Skeletal muscle tissue (tissue), 4 donors: ENCODE measurements around the gene RALGPS2. TPM values are rescaled to one million over a fixed set of nuclear protein-coding genes. Genes with fewer than 3 reads are reported as not detected.
"Not testable (repeated sequence)": the region's sequence is repeated elsewhere in the genome, so short reads cannot be mapped to it uniquely, and the experiment has no call there.

Experiments
- H3K27ac ChIP-seq: one replicate; pipeline ENCODE4 v1.7.0; 2013; ENCODE audit warnings: mild to moderate bottlenecking, low read depth, low read length, inconsistent platforms
- H3K27me3 ChIP-seq, 3 donors: one replicate each; pipeline ENCODE4 v1.7.0; 2013; ENCODE audit warnings: low read length in 3 of 3; ENCODE audit not compliant: control insufficient read depth in 3 of 3, insufficient read depth in 3 of 3
- H3K36me3 ChIP-seq, 3 donors: one replicate each; pipeline ENCODE4 v1.7.0; 2013; ENCODE audit warnings: low read length in 3 of 3; ENCODE audit not compliant: control insufficient read depth in 3 of 3, insufficient read depth in 3 of 3
- H3K4me1 ChIP-seq, 3 donors: one replicate each; pipeline ENCODE4 v1.7.0; 2013; ENCODE audit warnings: low read length in 3 of 3, mild to moderate bottlenecking in 3 of 3; ENCODE audit not compliant: control insufficient read depth in 3 of 3, insufficient read depth in 3 of 3
- H3K4me3 ChIP-seq, 3 donors: one replicate each; pipeline ENCODE4 v1.7.0; 2013; ENCODE audit warnings: low read length in 3 of 3
- H3K9ac ChIP-seq, 3 donors: one replicate each; pipeline ENCODE4 v1.7.0; 2013; ENCODE audit warnings: low read length in 3 of 3, mild to moderate bottlenecking in 3 of 3, moderate library complexity in 2 of 3, low read depth in 1 of 3
- H3K9me3 ChIP-seq, 3 donors: one replicate each; pipeline ENCODE4 v1.7.0; 2013; ENCODE audit warnings: low read length in 3 of 3; ENCODE audit not compliant: control insufficient read depth in 3 of 3
- total RNA-seq: library from RNA; depleted of rRNA; stranded (reverse); fragments of >200 nt; gene quantifications from one replicate; pipeline ENCODE4 v1.2.3, GENCODE V29; 2014
- donor health status: Osteomylitis.

The RALGPS2 gene
- total RNA-seq, 1 donor from 2014 or later, result 35.5 TPM

DNA sequence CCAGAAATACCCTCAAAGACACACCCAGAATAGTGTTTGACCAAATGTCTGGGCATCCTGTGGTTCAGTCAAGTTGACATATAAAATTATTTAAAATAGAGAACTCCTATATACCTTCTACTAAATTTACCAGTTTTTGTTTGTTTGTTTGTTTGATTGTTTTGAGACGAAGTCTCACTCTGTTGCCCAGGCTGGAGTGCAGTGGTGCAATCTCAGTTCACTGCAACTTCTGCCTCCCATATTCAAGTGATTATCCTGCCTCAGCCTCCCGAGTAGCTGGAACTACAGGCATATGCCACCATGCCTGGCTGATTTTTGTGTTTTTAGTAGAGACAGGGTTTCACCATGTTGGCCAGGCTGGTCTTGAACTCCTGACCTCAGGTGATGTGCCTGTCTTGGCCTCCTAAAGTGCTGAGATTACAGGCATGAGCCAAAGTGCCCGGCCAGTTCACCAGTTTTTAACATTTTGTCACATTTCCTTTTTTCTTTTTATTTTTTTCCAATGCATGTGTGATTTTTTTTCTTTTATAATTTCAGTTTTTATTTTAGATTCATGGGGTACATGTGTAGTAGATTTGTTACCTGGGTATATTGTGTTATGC lies 29.7 kb downstream of the RALGPS2 start:
- not testable (repeated sequence) for H3K9ac ChIP-seq, H3K27me3 ChIP-seq, H3K4me1 ChIP-seq, H3K27ac ChIP-seq, H3K9me3 ChIP-seq, H3K36me3 ChIP-seq, H3K4me3 ChIP-seq

DNA sequence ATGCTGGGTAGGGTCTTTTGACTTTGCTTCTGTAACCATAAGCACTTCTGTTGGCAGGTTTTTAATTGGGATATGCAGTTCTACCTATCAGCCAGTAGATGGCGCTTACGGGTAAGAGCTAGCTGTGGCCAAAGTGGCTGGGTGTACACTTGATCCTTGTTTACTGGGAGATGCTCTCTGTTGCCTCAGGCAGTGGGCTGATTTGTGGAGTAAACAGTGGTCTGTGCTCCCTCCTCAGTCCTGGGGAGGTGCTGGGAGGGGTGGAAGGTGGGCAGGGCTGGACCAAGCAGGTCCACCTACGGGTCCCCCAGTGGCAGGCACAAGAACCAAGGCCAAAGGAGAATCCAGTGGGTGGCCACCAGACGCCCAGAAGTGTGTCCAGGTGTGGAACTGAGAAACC lies 43.4 kb downstream of the RALGPS2 start:
- H3K36me3 ChIP-seq, result no peaks in the 10 kb centered on the region
- H3K4me1 ChIP-seq, result no peaks in the 10 kb centered on the region
- H3K27ac ChIP-seq, result no peak overlapping the region
- H3K9ac ChIP-seq, result no peak overlapping the region
- H3K27me3 ChIP-seq, result no peaks in the 10 kb centered on the region
- H3K9me3 ChIP-seq, result no peaks in the 10 kb centered on the region
- no peak overlapping the region for H3K4me3 ChIP-seq

DNA sequence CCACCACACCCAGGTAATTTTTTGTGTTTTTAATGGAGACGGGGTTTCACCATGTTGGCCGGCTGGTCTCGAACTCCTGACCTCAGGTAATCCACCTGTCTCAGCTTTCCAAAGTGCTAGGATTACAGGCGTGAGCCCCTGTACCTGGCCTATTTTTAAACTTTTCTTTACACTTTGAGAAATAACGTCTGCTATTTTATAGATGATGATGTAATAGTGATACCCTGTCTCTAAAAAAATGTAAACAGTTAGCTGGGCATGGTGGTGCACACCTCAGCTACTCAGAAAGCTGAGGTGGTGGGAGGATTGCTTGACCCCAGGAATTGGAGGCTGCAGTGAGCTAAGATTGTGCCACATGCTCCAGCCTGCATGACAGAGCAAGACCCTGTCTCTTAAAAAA lies 47.9 kb downstream of the RALGPS2 start:
- H3K36me3 ChIP-seq, result no peaks in the 10 kb centered on the region
- no peak overlapping the region for H3K4me3 ChIP-seq
- no peak overlapping the region for H3K9ac ChIP-seq
- H3K27ac ChIP-seq, result no peak overlapping the region
- no peaks in the 10 kb centered on the region for H3K4me1 ChIP-seq
- H3K27me3 ChIP-seq, result no peaks in the 10 kb centered on the region
- no peaks in the 10 kb centered on the region for H3K9me3 ChIP-seq

- Histone ChIP-seq H3K4me3 (no peak overlapping the region), H3K4me1 (no peaks in the 10 kb centered on the region), H3K9ac (no peak overlapping the region), H3K27me3 (no peaks in the 10 kb centered on the region), H3K27ac (no peak overlapping the region), H3K9me3 (no peaks in the 10 kb centered on the region), H3K36me3 (no peaks in the 10 kb centered on the region)
Observed at GRCh38 chr1:178774263-178774662, 49.2 kb downstream of the RALGPS2 start.

GRCh38 chr1:178776553-178776952 lies 51.5 kb downstream of the RALGPS2 start:
- no peak overlapping the region for H3K27ac ChIP-seq
- H3K9me3 ChIP-seq, result no peaks in the 10 kb centered on the region
- no peaks in the 10 kb centered on the region for H3K36me3 ChIP-seq
- H3K4me1 ChIP-seq, result no peaks in the 10 kb centered on the region
- H3K27me3 ChIP-seq, result no peaks in the 10 kb centered on the region
- H3K9ac ChIP-seq, result no peak overlapping the region
- no peak overlapping the region for H3K4me3 ChIP-seq

GRCh38 chr1:178781533-178782330 lies 56.7 kb downstream of the RALGPS2 start:
- Histone ChIP-seq H3K9me3 (no peaks in the 10 kb centered on the region), H3K27ac (no peak overlapping the region), H3K9ac (no peak overlapping the region), H3K27me3 (no peaks in the 10 kb centered on the region), H3K36me3 (no peaks in the 10 kb centered on the region), H3K4me3 (no peak overlapping the region), H3K4me1 (no peaks in the 10 kb centered on the region)

GRCh38 chr1:178784131-178784536 lies 59.1 kb downstream of the RALGPS2 start:
- Histone ChIP-seq H3K27me3 (no peaks in the 10 kb centered on the region), H3K4me3 (no peak overlapping the region), H3K9ac (no peak overlapping the region), H3K4me1 (no peaks in the 10 kb centered on the region), H3K9me3 (no peaks in the 10 kb centered on the region), H3K36me3 (no peaks in the 10 kb centered on the region), H3K27ac (no peak overlapping the region)

DNA sequence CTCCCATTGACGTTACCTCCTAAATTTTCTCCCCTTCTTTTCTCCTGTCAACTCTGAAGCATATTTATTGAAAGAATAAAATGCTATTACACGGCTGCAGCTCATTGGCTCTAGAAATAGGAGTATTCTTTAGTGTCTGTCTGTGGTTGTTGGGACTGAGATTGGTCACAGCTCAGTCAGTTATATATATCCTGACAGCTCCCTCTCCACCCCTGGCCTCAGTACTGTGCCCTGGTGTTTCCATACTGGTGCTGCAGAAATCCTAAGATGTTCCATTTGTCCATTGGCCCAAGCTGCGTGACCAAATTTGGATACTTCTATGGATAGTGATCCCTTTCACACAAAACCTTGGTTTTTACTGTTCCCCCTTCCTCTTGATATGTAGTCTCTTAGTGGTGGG lies 67.3 kb downstream of the RALGPS2 start:
- Histone ChIP-seq H3K9me3 (no peaks in the 10 kb centered on the region), H3K27ac (no peak overlapping the region), H3K27me3 (no peaks in the 10 kb centered on the region), H3K9ac (no peak overlapping the region), H3K4me1 (no peaks in the 10 kb centered on the region), H3K36me3 (no peaks in the 10 kb centered on the region), H3K4me3 (no peak overlapping the region)

- Histone ChIP-seq H3K27ac (no peak overlapping the region), H3K4me1 (no peaks in the 10 kb centered on the region), H3K36me3 (no peaks in the 10 kb centered on the region), H3K9ac (no peak overlapping the region), H3K9me3 (no peaks in the 10 kb centered on the region), H3K4me3 (no peak overlapping the region), H3K27me3 (no peaks in the 10 kb centered on the region)
Observed at GRCh38 chr1:178796013-178796412, 71.0 kb downstream of the RALGPS2 start.

- H3K9me3 ChIP-seq, result no peaks in the 10 kb centered on the region
- no peaks in the 10 kb centered on the region for H3K27me3 ChIP-seq
- H3K4me1 ChIP-seq, result no peaks in the 10 kb centered on the region
- no peak overlapping the region for H3K4me3 ChIP-seq
- H3K27ac ChIP-seq, result no peak overlapping the region
- H3K9ac ChIP-seq, result no peak overlapping the region
- H3K36me3 ChIP-seq, result no peaks in the 10 kb centered on the region
Observed at GRCh38 chr1:178797590-178797989, 72.5 kb downstream of the RALGPS2 start.
